AG20443 (cell line): Measurements from ENCODE around the gene GPR156.

Experiments
- DNase-seq: peaks from one replicate; pipeline ENCODE4 v3.0.0; 2012; ENCODE audit warnings: low spot score, mixed read lengths

Gene GPR156

DNA sequence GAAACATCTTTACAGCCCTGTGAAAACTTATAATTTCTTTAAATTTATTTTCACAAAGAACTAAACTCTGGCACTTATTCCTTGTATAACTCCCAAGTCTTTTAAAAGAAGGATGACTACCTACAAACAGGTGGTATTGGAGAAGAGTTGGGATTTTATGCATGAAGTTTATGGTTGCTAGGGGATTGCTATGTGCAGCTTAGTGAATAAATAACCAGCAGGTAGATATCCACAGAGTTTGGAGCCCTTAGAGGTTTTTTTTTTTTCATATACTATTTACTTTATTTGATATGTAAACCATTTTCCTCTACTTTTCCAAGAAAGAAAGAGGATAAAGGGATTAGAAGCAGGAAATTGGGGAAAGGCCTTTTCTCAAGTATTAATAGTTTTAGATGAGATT lies 91.5 kb downstream of the GPR156 start:
- DNase-seq: no peak

DNA sequence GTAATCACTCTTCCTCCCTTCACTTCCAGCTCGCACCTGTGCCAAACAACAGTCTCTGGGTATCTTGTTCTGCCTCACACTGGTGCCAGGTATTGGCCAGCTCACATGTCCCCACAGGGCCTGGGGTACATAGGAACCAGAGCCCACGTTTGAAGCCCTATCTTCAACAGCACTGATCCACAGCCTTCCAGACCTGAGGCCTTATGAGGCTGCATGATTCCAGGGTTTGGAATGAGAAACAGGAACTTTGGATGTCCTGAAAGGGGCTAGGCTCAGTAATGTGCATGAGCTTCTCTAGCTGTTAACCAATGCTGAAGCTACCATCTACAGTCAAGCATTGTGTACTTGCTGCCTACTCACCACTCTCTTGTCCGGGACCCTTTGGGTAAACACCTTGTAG lies 92.4 kb downstream of the GPR156 start:
- no peak for DNase-seq

DNA sequence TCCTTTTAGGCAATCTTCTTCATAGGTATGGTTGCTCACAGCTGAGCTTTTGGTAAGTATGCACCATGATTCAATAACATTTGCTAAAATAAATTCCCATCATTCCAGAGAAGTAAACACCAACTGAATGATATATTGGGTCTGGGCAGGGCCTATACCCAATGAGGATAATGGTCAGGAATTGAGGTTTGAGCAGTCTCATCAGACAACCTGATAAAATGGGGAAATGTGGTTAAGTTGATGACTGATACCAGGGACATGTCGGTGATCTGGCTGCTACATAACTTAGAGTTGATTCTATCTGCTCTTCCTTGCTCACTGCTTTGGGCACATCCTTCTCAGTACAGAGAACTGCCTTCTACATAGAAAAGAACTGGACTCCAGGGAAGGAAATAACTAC lies 92.9 kb downstream of the GPR156 start:
- DNase-seq: peak; percentile 46

- DNase-seq: peak; percentile 68
Observed at GRCh38 chr3:120182613-120183511, 102.2 kb downstream of the GPR156 start.

DNA sequence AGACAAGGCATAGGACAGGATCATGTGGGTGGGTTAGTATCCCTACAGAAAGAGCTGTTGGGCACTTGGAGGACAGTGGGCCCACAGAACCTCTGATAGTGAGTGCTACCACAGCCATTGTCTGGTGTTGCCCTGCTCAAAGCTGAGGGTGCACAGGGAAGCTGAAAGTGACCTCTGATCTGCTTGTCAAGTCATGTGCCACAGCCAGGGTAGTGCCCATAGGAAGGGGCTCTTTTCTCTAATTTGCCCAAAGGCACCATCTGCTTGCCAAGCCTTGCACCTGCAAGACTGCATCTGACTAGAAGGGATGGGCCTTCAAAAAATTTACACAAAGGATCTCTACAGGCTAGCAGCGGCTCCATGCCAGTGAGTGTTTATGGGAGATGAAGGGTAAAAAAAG lies 103.4 kb downstream of the GPR156 start:
- no peak for DNase-seq

DNA sequence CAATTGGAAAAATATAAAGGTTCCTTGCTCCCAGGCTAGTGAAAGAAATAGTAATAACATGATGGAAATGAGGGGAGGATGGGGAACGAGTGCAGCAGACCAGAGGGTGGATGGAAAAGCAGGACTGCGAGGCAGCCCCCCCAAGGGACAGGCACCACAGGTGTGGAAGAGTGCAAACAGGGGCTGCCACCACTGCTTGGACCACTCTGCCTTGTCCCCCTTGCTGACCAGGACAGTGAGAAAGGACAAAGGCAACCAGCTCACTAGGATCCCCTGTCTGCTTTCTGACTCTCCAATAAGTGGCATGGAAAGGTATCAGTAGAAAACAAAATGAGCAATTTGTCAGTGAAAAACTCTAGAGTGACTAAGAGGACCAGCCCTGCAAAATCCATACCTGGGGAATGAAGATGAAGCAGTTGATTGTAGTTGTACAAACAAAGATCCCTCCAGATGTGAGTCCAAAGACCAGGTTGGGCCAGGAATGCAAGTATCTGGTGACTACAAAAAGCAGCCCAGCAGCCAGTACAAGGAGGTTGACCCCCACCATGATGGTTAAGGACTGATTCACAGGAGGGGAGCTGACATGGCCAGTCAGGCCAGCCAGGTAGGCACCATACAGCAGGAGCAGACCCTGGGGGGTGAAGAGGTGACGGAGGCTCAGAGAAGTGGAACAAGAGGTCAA lies 104.2 kb downstream of the GPR156 start:
- DNase-seq: no peak

DNA sequence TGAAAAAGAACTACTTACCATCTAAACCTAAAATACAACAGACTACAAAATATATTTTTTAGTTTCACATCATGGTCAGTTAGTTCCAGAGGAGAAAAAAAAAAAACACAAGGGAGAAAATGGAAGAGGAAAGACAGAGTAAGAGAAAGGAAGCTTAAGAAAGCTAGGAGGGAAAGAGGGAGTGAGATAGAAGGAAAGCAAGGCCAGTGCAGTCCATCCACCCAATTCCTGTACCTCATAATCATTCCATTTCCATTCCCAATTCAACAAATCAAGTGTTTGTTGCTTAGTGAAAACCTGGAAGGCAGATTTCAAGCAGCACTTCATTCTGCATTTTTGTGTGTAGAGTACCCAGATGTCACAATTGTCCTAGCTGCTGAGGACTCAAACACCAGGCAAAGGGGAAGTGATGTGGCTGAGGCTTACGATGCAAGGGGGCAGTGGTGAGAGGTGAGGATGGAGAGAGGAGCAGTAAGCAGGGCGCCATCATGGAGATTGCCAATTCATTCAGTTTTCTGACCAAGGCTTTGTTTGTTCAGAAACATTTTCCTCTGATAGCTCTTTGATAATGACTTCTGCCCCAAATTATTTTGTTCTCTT lies 107.2 kb downstream of the GPR156 start:
- no peak for DNase-seq

DNA sequence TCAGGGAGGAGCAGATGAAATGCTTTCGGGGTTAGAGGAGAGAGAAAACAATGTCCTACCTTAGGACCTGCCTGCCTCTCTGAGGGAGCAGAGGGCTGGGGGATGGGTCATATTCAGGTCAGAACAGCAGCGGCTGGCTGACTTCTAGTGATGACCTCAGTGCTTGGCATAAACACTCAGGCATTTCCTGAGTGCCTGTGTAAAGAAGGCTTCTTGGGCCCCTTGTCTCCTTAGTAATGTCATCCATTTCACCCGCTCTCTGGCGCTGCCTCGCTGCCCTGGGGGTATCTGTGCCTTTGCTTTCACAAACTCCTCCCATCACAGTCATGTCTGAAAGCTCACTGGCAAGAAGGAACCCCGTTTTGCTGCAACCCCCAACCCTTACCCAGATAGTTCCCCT lies 107.9 kb downstream of the GPR156 start:
- peak; percentile 85 for DNase-seq

DNA sequence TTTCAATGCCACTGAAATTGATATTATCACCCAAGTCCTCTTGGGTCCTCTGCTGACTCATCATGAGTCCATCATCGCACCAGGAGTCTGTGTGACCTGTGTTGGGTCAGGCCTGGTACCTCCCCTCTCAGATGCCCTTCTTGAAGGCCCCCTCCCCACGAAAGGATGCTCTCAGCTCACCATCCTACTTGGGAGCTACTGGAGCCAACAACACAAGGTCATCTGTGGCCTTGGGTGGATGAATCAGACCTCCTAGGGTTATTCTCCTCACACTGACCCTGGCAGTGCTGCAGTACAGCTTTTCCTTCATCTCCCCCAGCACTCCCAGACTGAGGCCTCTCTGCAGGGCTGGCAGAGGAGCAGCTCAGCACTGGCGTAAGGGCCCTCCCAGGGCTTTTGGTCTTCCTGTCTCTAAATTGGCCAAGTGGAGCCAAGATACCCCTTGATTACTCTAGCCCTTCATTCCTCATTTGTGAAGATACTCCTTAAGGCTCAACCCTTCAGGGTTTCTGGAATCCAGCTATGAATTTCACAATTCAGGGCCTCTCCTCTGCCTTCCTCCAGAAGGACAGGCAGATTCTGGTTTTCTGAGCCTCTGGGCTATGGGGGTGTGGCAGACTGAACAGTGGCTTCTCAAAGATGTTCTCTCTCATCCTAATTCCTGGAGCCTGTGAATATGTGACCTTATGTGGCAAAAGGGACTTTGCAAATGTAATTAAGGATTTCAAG lies 110.0 kb downstream of the GPR156 start:
- DNase-seq: no peak

- DNase-seq: no peak
Observed at GRCh38 chr3:120173056-120173675, 111.9 kb downstream of the GPR156 start.

DNA sequence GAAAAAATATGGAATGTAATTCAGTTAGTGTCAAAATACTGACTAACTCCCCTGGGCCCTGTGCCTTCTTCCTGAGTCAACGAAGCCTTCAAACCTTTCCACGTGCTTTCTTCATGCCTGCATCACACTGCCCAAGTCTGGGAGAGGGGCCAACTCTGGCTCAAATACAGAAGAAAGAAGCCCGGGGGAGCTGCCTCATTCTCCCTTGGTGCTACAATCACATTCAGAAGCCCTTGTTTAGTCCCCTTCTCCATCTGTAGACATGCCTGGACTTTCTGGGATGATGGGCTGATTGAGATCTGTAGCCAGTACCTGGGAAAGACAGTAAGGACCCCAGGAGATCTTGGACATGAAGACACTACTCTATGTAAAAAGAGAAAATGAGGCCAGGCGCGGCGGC lies 113.0 kb downstream of the GPR156 start:
- peak; percentile 55 for DNase-seq

DNA sequence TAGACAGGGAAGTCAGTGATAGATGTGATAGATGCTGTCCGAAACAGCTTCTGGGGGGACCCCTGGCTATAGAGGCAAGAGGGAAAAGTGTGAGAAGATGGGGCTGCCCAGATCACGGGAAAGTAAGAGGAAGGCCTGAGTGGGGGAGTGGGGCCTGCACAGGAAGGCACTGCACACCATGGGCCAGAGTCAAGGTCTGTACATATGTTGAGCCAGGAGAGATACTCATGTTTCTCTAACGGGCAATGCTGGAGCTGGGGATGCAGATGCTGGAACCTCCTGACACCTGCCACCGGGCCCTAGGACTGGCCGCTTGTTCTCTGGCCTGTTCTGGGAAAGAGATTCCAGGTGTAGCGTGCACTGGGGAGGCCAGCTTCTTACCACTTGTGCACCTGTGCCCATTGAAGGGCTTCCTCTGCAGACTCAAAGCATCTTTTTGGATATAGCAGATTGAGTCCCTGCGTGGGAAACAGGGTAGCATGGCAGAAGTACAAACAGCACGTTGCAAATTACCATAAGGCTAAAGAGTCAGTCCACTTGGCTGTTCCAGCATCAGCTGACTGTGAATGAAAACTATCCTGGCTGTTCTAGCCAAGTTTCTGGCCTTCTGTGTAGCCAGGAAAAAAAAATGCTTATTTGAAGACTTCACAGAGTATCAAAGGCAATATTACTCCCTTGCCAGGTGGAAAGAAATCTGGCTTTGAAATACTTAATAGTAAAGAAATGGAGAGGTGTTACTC lies 113.7 kb downstream of the GPR156 start:
- DNase-seq: no peak

- peak; percentile 45 for DNase-seq
Observed at GRCh38 chr3:120170223-120170622, 114.8 kb downstream of the GPR156 start.

DNA sequence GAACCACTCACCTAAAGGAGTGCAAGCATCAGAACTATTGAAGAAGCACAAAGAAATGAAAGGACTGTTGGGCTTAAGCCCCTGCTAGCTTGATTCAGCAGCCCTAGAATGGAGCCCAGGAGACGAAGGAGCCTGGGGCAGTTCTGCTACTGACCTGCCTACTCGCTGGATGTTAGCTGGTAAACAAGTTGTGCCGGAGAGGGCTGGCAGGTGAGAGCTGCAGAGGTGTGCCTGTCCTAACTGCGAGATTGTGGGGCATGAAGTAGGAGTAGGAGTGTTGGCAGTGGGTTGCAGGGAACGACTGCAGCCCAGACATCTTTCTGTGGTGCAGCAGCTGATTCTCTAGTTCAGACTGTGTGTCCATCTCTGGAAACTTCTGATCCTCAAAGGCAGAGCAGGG lies 115.6 kb downstream of the GPR156 start:
- DNase-seq: no peak

- no peak for DNase-seq
Observed at GRCh38 chr3:120168611-120169010, 116.4 kb downstream of the GPR156 start.

DNA sequence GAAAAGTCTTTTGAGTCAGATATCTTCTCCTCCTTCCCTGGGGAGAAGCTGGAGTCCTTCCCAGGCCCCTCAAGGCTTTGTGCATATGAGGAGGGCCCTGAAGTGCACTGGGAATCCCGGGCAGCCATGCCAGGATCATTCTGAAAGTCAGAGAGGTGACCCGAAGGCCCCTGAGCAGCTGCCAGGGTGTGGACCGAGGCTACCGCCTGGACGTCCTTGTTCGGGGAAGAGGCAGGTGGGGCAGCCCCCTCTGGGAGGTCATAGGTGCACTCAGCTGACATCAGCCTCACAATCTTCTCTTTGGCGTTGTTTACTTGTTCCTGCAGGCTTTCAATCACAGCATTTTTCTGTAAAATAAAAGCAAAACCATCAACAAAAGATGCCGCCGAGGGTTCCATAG lies 117.0 kb downstream of the GPR156 start:
- no peak for DNase-seq

DNA sequence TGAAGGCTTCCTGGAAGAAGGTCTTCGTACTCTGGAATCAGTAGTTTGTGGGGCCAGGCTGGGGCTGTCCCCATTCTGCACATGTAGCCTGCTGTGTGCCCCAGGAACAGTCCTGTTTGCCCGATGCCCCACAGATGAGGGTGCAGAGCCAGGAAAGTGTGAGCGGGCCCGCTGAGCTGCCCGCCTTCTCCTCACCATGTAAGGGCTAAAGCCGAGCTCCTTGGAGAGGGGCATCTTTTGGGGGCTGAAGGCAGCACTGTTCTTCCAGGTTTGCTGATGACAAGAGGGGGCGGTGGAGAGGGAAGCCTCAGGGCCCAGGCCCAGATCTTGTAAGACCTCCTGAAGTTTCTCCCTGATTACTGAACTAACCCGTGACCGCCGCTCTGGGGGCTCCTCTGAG lies 117.5 kb downstream of the GPR156 start:
- DNase-seq: no peak

- DNase-seq: no peak
Observed at GRCh38 chr3:120163816-120164215, 121.2 kb downstream of the GPR156 start.

DNA sequence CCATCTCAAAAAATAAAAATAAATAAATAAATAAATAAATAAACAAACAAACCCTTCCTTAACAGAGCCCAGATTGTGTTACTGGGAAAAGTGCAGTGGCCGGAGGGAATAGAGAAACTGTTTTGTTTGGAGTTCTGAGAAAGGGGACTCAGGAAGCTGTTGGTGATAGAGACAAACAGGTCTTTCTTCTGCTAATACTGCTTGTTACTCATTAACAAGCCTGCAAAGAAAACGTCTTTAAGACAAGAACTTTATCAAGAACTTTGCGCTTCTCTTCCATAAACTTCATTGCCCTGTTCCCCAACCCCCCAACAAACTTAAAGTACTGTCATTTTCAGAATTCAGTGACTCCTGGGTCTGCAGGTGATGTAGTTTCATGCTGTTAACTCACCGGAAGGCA lies 122.0 kb downstream of the GPR156 start:
- no peak for DNase-seq

DNA sequence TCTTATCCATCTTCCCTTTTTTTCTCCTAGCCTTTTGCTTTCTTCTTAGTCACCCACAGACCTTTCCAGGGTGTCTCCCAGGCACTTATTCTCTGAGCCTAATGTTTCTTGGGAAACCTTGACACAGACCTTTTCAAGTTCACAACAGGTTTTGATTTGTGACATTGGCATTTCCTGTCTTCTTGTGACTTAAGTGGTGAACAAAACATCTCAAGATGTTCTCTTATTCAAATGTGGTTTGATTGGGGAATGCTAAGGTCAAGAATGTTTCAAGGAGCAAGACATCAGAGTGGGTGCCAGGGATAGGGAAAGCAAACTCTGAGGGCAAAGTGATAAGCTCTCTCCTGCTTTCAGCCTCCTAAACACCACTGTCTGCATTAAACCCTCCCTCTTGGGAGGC lies 122.6 kb downstream of the GPR156 start:
- DNase-seq: no peak

- no peak for DNase-seq
Observed at GRCh38 chr3:120161902-120162301, 123.1 kb downstream of the GPR156 start.
